Measurements from ENCODE around the gene DEPDC5.

- TF ChIP-seq CTCF (IDR thresholded peaks at IDR 0.05) (no peak), POLR2A (IDR thresholded peaks at IDR 0.05) (no peak)
Measured at GRCh38 chr22:31926024-31926423, 172.2 kb downstream of the DEPDC5 start.
